COR-L47 (cell line): ENCODE data around the gene KDM1B.
A peak's percentile ranks its signal among the peaks of the same experiment; 100 is the strongest.
"Not testable (repeated sequence)": the region's sequence is repeated elsewhere in the genome, so short reads cannot be mapped to it uniquely, and the experiment has no call there.

Experiments
- DNase-seq: peaks from one replicate; lab custom pipeline; 2025; lab: John Stamatoyannopoulos, UW

The KDM1B gene

GRCh38 chr6:18186540-18187250, 31.5 kb downstream of the KDM1B start:
- DNase-seq, result no peak

DNA sequence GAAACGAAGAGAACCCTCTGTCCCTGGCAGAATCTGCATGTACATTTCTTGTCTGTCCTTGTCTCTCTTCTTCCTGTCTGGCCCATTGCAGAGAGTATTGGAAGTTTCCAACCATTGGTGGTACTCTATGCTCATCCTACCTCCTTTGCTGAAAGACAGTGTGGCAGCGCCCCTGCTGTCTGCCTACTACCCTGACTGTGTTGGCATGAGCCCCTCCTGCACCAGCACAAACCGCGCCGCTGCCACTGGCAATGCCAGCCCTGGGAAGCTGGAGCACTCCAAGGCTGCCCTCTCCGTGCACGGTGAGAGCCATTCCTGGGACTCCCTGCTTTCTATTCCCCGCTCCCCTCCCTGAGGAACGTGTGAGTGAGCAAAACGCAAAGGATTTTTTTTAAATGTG, 32.5 kb downstream of the KDM1B start:
- no peak for DNase-seq

GRCh38 chr6:18189196-18189595, 34.0 kb downstream of the KDM1B start:
- DNase-seq, result no peak

- no peak for DNase-seq
Measured at GRCh38 chr6:18192026-18192425, 36.8 kb downstream of the KDM1B start.

DNA sequence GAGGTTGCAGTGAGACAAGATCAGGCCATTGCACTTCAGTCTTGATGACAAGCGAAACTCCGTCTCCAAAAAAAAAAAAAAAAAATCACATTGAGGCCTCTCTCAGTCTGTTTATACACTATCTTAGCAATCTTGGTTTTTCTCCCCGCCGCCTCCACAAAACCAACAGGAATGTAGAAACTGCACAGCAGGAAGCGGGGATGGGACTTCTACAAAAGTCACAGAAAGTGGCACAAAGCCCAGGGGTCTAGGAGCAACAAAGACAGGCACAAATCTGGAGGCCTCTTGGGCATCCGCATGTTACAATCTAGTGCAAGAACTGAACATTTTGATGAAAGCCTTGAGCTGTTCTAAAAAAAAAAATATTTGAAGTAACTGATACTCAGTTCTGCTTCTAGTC, 48.6 kb downstream of the KDM1B start:
- no peak for DNase-seq

GRCh38 chr6:18204691-18205090, 49.5 kb downstream of the KDM1B start:
- DNase-seq, result no peak

- DNase-seq, result no peak
Measured at GRCh38 chr6:18206591-18206990, 51.4 kb downstream of the KDM1B start.

DNA sequence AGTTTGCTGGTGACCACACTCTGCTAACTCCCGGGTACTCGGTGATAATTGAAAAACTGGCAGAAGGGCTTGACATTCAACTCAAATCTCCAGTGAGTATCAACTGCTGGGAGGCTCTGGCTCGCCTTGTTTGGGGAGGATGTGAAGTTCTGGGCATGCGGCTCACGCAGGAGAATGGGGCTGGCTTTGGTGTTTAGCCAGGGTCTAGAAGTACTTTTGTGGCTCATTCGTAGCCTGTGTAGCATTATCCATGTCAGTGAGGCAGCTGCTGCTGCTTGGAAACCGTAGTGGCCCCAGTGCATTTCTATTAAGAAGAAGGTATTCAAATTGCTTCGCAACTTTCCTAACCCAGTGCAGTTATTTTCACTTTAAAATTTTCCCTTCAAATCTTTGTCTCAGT, 52.2 kb downstream of the KDM1B start:
- no peak for DNase-seq

- peak; percentile 53 for DNase-seq
Measured at GRCh38 chr6:18207949-18208348, 52.7 kb downstream of the KDM1B start.

DNA sequence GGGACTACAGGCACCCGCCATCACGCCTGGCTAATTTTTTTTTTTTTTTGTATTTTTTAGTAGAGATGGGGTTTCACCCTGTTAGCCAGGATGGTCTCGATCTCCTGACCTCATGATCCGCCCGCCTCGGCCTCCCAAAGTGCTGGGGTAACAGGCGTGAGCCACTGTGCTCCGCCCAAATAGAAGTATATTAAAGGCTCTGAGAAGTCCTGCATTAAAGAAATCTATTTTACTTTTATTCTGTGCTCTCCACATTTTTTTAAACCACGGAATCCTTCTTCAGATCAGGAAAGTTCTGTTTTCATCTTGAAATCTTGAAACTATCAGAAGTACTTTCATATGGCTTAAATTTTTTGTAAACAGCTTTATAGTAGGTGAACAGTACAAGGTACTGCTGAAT, 53.6 kb downstream of the KDM1B start:
- DNase-seq, result not testable (repeated sequence)

DNA sequence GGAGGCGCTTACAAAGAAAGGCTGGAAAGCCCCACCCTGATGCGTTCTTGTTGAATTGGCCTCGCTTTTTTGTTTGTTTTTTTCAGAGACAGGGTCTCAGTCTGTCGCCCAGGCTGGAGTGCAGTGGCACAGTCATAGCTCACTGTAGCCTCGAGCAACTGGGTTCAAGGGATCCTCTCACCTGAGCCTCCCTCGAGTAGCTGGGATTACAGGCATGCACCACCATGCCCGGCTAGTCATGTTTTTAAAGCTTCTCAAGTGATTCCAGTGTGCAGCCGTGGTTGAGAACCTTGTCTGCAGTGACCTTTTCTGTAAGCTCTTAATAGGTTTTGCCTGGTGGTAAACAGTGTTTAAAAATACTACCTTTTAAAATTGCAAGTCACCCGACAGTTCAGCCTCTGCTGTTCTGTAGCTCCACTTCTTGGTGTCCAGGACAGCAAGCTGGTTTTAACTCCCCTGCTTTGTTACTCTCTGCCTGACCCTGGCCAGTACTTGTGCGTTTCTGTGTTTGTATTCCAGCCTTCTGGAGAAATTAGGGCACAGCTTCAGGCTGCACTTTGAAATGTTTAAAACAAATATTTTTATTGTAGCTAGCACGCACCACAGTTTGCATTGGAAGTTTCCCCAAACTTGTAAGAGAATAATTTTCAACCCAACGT, 54.4 kb downstream of the KDM1B start:
- no peak for DNase-seq

GRCh38 chr6:18210707-18211106, 55.5 kb downstream of the KDM1B start:
- no peak for DNase-seq

DNA sequence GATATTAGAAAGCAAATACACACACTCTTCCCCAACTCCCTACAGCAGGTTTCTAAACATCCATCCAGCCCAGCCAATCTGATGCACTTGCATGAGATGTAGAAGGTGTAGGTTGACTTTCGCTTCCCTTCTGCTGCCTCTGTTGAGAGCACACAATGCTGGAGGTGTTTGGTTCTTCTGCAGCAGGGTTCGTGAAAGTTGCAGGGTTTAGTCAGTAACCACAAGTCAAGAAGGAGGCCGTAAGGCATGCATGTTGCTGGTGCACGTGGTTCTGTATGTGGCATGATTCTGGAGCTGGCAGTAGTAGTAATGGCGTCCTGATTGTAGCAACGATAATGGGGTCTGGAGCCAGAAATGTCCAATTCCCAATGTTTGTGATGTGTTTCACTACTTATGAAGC, 56.1 kb downstream of the KDM1B start:
- no peak for DNase-seq

- no peak for DNase-seq
Measured at GRCh38 chr6:18212231-18212630, 57.0 kb downstream of the KDM1B start.

GRCh38 chr6:18213439-18213838, 58.2 kb downstream of the KDM1B start:
- no peak for DNase-seq

DNA sequence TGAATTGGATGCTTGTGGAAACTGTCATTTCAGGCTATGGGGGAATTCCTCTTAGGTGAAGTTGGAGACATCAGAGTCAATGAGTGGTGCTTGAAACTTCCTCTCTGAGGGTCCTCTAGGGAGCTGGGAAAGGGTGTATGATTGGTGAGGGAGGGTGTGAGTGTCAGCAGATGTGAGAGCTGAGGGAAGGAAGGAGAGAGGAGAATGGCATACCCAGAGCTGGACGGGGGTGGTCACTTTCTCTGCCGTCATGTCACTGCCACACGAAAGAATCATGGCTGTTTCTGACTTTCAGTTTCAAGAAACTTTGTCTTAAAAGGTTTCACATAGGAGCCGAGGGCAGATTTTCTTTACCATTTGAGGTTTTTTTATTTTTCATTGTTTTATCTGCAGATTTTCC, 58.8 kb downstream of the KDM1B start:
- DNase-seq, result no peak

DNA sequence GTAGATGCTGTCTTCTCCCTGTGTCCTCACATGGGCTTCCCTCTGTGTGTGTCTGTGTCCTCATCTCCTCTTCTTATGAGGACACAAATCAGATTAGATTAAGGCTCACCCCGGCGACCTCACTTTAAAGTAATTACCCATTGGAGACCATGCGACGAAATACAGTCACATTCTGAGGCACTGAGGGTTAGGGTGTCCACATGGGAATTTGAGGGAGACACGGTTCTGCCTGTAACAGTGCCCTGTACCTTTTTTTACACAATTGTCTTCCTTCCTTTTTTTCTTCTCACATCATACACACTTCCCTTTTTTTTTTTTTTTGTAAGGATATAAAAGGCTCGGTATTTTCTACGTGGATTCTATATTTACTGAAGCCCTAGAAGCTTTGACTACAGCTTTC, 60.2 kb downstream of the KDM1B start:
- DNase-seq, result no peak

GRCh38 chr6:18216411-18216810, 61.2 kb downstream of the KDM1B start:
- no peak for DNase-seq

- DNase-seq, result no peak
Measured at GRCh38 chr6:18218233-18218632, 63.0 kb downstream of the KDM1B start.

DNA sequence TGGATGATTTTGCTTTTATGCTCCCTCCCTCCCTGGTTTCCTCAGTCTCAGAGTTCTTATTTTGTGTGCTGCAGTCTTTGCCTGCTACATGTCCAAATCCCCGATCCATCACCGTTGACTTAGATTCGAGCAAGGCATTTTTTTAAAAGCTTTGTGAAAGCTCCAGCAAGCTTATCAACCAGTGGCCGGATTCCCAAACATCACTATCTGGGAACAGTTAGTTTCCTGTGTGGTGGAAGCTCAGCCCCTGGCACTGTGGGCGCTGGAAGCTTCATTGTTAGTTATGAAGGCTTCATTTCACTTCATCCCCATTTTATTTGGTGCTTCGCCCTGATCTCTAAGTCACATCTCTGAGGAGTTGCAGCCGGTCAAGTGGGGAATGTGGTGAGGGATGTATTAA, 64.4 kb downstream of the KDM1B start:
- no peak for DNase-seq

GRCh38 chr6:18221288-18221615, 66.0 kb downstream of the KDM1B start:
- DNase-seq, result no peak

GRCh38 chr6:18226451-18227105, 71.4 kb downstream of the KDM1B start:
- not testable (repeated sequence) for DNase-seq

DNA sequence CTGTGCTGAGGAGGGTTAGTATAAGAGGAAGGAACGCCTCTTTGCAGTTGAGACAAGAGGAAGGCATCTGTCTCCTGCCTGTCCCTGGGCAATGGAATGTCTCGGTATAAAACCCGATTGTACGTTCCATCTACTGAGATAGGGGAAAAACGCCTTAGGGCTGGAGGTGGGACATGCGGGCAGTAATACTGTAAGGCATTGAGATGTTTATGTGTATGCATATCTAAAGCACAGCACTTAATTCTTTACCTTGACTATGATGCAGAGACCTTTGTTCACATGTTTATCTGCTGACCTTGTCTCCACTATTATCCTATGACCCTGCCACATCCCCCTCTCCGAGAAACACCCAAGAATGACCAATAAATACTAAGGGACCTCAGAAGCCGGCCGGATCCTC, 71.9 kb downstream of the KDM1B start:
- not testable (repeated sequence) for DNase-seq

DNA sequence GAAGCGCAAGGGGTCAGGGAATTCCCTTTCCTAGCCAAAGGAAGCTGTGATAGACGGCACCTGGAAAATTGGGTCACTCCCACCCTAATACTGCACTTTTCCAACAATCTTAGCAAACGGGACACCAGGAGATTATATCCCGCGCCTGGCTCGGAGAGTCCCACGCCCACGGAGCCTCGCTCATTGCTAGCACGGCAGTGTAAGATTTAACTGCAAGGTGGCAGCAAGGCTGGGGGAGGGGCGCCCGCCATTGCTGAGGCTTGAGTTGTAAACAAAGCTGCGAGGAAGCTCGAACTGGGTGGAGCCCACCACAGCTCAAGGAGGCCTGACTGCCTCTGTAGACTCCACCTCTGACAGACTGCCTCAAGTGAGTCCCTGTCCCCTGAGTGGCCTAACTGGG, 73.4 kb downstream of the KDM1B start:
- DNase-seq, result not testable (repeated sequence)
